ENCODE measurements around the gene FAF1.
A peak's percentile ranks its signal among the peaks of the same experiment; 100 is the strongest.
"Not testable (repeated sequence)": the region's sequence is repeated elsewhere in the genome, so short reads cannot be mapped to it uniquely, and the experiment has no call there.

FAF1 gene

GRCh38 chr1:50959913-50960844 is at the start of gene FAF1:
Gene FAF1, minus strand, starts transcription at chr1:50960267. Its CDS starts 456 bp downstream, at chr1:50959811.
- DNase-seq = peak; percentile 98

- no peak for DNase-seq
Measured at GRCh38 chr1:51009381-51009780, 49.3 kb upstream of the FAF1 start.

- DNase-seq = not testable (repeated sequence)
Measured at GRCh38 chr1:51005549-51005948, 45.5 kb upstream of the FAF1 start.

GRCh38 chr1:51002516-51002915 is 42.4 kb upstream of the FAF1 start:
- DNase-seq = no peak

GRCh38 chr1:51000651-51001050 is 40.6 kb upstream of the FAF1 start:
- DNase-seq = no peak

GRCh38 chr1:51000160-51000559 is 40.1 kb upstream of the FAF1 start:
- no peak for DNase-seq

- DNase-seq = not testable (repeated sequence)
Measured at GRCh38 chr1:50999375-50999774, 39.3 kb upstream of the FAF1 start.

- DNase-seq = no peak
Measured at GRCh38 chr1:50996083-50996482, 36.0 kb upstream of the FAF1 start.

- DNase-seq = no peak
Measured at GRCh38 chr1:50995651-50996050, 35.6 kb upstream of the FAF1 start.

- DNase-seq = no peak
Measured at GRCh38 chr1:50994997-50995396, 34.9 kb upstream of the FAF1 start.

GRCh38 chr1:50993645-50994044 is 33.6 kb upstream of the FAF1 start:
- no peak for DNase-seq

- DNase-seq = no peak
Measured at GRCh38 chr1:50992532-50993318, 32.7 kb upstream of the FAF1 start.

- no peak for DNase-seq
Measured at GRCh38 chr1:50989694-50990093, 29.6 kb upstream of the FAF1 start.

GRCh38 chr1:50986653-50987052 is 26.6 kb upstream of the FAF1 start:
- DNase-seq = no peak

GRCh38 chr1:50985094-50985493 is 25.0 kb upstream of the FAF1 start:
- no peak for DNase-seq

GRCh38 chr1:50983219-50983802 is 23.2 kb upstream of the FAF1 start:
- DNase-seq = no peak

GRCh38 chr1:50982611-50983010 is 22.5 kb upstream of the FAF1 start:
- DNase-seq = no peak

- DNase-seq = no peak
Measured at GRCh38 chr1:50981741-50982140, 21.7 kb upstream of the FAF1 start.

GRCh38 chr1:50980505-50980904 is 20.4 kb upstream of the FAF1 start:
- DNase-seq = no peak

GRCh38 chr1:50979937-50980336 is 19.9 kb upstream of the FAF1 start:
- no peak for DNase-seq

- DNase-seq = no peak
Measured at GRCh38 chr1:50978852-50979781, 19.1 kb upstream of the FAF1 start.

- DNase-seq = no peak
Measured at GRCh38 chr1:50978144-50978851, 18.2 kb upstream of the FAF1 start.

All from activated CD4-positive, alpha-beta T cell treated with anti-CD3 and anti-CD28 coated beads, Interleukin-2, amount 50 U/mL, for 16 hours (primary cell).